Gastroesophageal sphincter (tissue), 3 donors: ENCODE measurements around the gene C20orf173.

Experiments
- EP300 ChIP-seq: sonication (generic); formaldehyde crosslinking; IDR thresholded peaks from one replicate; pipeline ENCODE4 v1.6.1; 2017; ENCODE audit warnings: antibody characterized with exemption, mild to moderate bottlenecking
- POLR2A ChIP-seq, 2 donors: fragments of 450-650 bp; IDR thresholded peaks; one replicate each; pipeline ENCODE4 v1.6.1; 2017; ENCODE audit warnings: antibody characterized with exemption in 2 of 2, mild to moderate bottlenecking in 2 of 2, moderate library complexity in 1 of 2
- POLR2AphosphoS5 ChIP-seq: sonication (generic); formaldehyde crosslinking; IDR thresholded peaks from one replicate; pipeline ENCODE4 v1.6.1; 2017; ENCODE audit warnings: antibody characterized with exemption
- TF ChIP-seq, protein P1 (sequence below), 4 experiments: fragments of 200-600 bp in 2 of 4; fragments of 450-650 bp in 2 of 4; sonication (generic) in 1 of 4; IDR thresholded peaks; one replicate each; pipeline ENCODE4 v1.5.1; 2017 to 2019; ENCODE audit warnings: antibody characterized with exemption in 4 of 4, mild to moderate bottlenecking in 2 of 4, moderate library complexity in 2 of 4

DNA sequence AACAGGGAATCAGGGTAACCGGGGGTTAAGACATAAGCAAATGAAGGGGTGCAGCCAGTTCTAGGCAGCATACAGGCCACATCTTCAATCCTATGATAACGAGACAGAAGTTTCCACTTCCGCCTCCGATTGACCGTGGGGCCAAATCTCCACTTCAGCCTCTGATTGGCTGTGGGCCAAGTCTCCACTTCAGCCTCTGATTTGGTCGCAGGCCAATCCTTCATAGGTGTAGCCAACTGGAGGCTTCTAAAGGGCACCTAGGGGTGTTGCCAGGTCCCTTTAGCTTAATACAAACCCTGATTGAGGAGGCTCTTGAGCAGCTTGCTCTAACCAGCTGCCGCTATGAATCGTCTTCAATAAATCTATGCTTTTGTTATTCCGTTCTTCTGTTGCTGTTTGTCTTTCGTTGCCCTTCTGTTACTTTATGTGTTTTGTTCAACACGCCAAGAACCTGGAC lies 10.3 kb upstream of the C20orf173 start:
- TF ChIP-seq EP300: no peak
- TF ChIP-seq POLR2A (IDR thresholded peaks at IDR 0.05): no peak
- TF ChIP-seq, protein P1, sequence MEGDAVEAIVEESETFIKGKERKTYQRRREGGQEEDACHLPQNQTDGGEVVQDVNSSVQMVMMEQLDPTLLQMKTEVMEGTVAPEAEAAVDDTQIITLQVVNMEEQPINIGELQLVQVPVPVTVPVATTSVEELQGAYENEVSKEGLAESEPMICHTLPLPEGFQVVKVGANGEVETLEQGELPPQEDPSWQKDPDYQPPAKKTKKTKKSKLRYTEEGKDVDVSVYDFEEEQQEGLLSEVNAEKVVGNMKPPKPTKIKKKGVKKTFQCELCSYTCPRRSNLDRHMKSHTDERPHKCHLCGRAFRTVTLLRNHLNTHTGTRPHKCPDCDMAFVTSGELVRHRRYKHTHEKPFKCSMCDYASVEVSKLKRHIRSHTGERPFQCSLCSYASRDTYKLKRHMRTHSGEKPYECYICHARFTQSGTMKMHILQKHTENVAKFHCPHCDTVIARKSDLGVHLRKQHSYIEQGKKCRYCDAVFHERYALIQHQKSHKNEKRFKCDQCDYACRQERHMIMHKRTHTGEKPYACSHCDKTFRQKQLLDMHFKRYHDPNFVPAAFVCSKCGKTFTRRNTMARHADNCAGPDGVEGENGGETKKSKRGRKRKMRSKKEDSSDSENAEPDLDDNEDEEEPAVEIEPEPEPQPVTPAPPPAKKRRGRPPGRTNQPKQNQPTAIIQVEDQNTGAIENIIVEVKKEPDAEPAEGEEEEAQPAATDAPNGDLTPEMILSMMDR (IDR thresholded peaks at IDR 0.05): no peak
- no peak for TF ChIP-seq POLR2AphosphoS5
